Colonic mucosa (tissue), 4 donors: ENCODE measurements around the gene CLDND2. TPM values are rescaled to one million over a fixed set of nuclear protein-coding genes. Genes with fewer than 3 reads are reported as not detected.

Experiments
- DNase-seq: peaks from one replicate; pipeline ENCODE4 v3.0.0-alpha.2; 2020
- H3K27ac ChIP-seq: fragments of 200-600 bp; one replicate; pipeline ENCODE4 v1.8.0; 2021
- H3K27me3 ChIP-seq: fragments of 200-600 bp; one replicate; pipeline ENCODE4 v1.8.0; 2021
- H3K36me3 ChIP-seq: fragments of 200-600 bp; one replicate; pipeline ENCODE4 v1.8.0; 2021
- H3K4me1 ChIP-seq: fragments of 200-600 bp; one replicate; pipeline ENCODE4 v1.8.0; 2021; ENCODE audit warnings: mild to moderate bottlenecking
- H3K4me3 ChIP-seq: fragments of 200-600 bp; one replicate; pipeline ENCODE4 v1.8.0; 2021
- H3K9ac ChIP-seq, 2 donors: one replicate each; pipeline ENCODE4 v1.7.0; 2013; ENCODE audit warnings: control low read depth in 2 of 2, low read depth in 2 of 2, low read length in 2 of 2
- H3K9me3 ChIP-seq: fragments of 200-600 bp; one replicate; pipeline ENCODE4 v1.8.0; 2021
- CTCF ChIP-seq: fragments of 200-600 bp; IDR thresholded peaks from one replicate; pipeline ENCODE4 v1.8.0; 2022; ENCODE audit warnings: antibody characterized with exemption, mild to moderate bottlenecking
- intact Hi-C: fragments of 100-400 bp; cut with DNase I; formaldehyde crosslinking; loops from one replicate; pipeline ENCODE4 v1.14.1; 2022
- total RNA-seq, 2 donors: library from RNA; stranded (reverse); fragmentation: NEBNext Ultra II Directional in 1 of 2; extraction: Animal tissue kit (Norgen Biotek cat#: 25700) in 1 of 2; gene quantifications; one replicate each; pipeline ENCODE4 v1.2.1, GENCODE V29; 2021
- donor health status: healthy.
- donor health status: DM: no; HTN: no; CAD: no.
- donor health status: DM: no; HTN: no; CAD: no.

CLDND2 gene
- total RNA-seq, 2 donors from 2014 or later: 2.9 TPM; not detected in 1

GRCh38 chr19:51377422-51377821 lies 8.6 kb upstream of the CLDND2 start:
- Histone ChIP-seq H3K27ac (no peak overlapping the region), H3K4me1 (no peaks in the 10 kb centered on the region), H3K9me3 (no peaks in the 10 kb centered on the region), H3K36me3 (no peaks in the 10 kb centered on the region), H3K4me3 (no peak overlapping the region), H3K9ac (no peak overlapping the region), H3K27me3 (no peaks in the 10 kb centered on the region)
- DNase-seq: no peak
- TF ChIP-seq CTCF: no peak
- intact Hi-C loops: no loop called here

GRCh38 chr19:51375504-51376221 lies 6.9 kb upstream of the CLDND2 start:
- no peak for TF ChIP-seq CTCF
- H3K27me3 ChIP-seq: no peaks in the 10 kb centered on the region
- H3K4me3 ChIP-seq: no peak overlapping the region
- intact Hi-C loops: no loop called here
- H3K9ac ChIP-seq: no peak overlapping the region
- no peak for DNase-seq
- H3K36me3 ChIP-seq: no peaks in the 10 kb centered on the region
- no peak overlapping the region for H3K27ac ChIP-seq
- no peaks in the 10 kb centered on the region for H3K4me1 ChIP-seq
- no peaks in the 10 kb centered on the region for H3K9me3 ChIP-seq

GRCh38 chr19:51372649-51373504 lies 4.1 kb upstream of the CLDND2 start, which contains the start of gene NKG7:
Gene NKG7 (minus strand): TSS chr19:51372654. CDS start chr19:51372535, 119 bp downstream.
- intact Hi-C loops: no loop called here
- no peaks in the 10 kb centered on the region for H3K36me3 ChIP-seq
- H3K9ac ChIP-seq: peak within 1 kb of the TSS in 1 of 2 donors; percentile 34
- H3K27ac ChIP-seq: peak within 1 kb of the TSS; percentile 17
- no peaks in the 10 kb centered on the region for H3K9me3 ChIP-seq
- peaks cover 4% of the 10 kb centered on the region for H3K4me1 ChIP-seq
- TF ChIP-seq CTCF: no peak
- DNase-seq: no peak
- no peaks in the 10 kb centered on the region for H3K27me3 ChIP-seq
- H3K4me3 ChIP-seq: no peak within 1 kb of the TSS

GRCh38 chr19:51372021-51372648 lies 3.3 kb upstream of the CLDND2 start:
- Histone ChIP-seq H3K27ac (peak overlapping the region; percentile 17), H3K9me3 (no peaks in the 10 kb centered on the region), H3K36me3 (no peaks in the 10 kb centered on the region), H3K27me3 (no peaks in the 10 kb centered on the region), H3K9ac (peak overlapping the region in 1 of 2 donors; percentile 34), H3K4me1 (peaks cover 4% of the 10 kb centered on the region), H3K4me3 (no peak overlapping the region)
- intact Hi-C loops: no loop called here
- DNase-seq: no peak
- no peak for TF ChIP-seq CTCF

DNA sequence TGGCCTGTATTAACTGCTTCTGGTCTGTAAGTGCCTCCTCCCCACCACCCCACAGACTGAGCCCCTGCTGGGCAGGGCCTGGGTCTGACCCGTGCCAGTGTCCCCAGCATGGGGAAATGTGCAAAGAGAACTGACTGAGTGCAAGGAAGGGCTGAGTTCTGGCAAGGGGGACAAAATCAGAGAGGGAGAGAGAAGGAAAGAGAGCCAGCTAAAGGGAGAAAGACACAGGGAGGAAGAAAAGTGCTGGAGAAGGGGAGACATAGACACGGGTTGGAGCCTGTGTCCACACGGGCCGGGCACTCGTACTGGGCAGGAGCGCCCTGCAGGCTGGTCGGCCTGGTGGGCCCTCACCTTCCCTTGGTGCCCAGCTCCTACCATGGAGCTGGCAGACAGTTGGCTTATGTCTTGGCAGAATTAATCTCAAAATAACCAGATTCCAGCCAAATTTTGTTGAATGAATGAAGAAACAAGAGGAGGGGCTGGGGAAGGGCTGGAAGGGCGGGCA lies 2.4 kb upstream of the CLDND2 start:
- no peak for TF ChIP-seq CTCF
- Histone ChIP-seq H3K27me3 (no peaks in the 10 kb centered on the region), H3K27ac (no peak overlapping the region), H3K4me1 (peaks cover 4% of the 10 kb centered on the region), H3K9me3 (no peaks in the 10 kb centered on the region), H3K4me3 (no peak overlapping the region), H3K9ac (no peak overlapping the region), H3K36me3 (no peaks in the 10 kb centered on the region)
- intact Hi-C loops: no loop called here
- DNase-seq: no peak
